Adipocyte (in vitro differentiated cells): ENCODE results near the gene NSG1.
"Not testable (repeated sequence)": the region's sequence is repeated elsewhere in the genome, so short reads cannot be mapped to it uniquely, and the experiment has no call there.

Experiments
- DNase-seq: peaks from one replicate; pipeline ENCODE4 v3.0.0-alpha.2; 2015; ENCODE audit warnings: low read depth
- H3K27me3 ChIP-seq: replicated peaks from 2 replicates; pipeline ENCODE4 v1.7.0; 2013; ENCODE audit warnings: mild to moderate bottlenecking, low read length, moderate library complexity; ENCODE audit not compliant: control insufficient read depth, insufficient read depth
- H3K36me3 ChIP-seq: 2 replicates; pipeline ENCODE4 v1.7.0; 2013; ENCODE audit warnings: low read length, mild to moderate bottlenecking, moderate library complexity; ENCODE audit not compliant: control insufficient read depth, insufficient read depth, severe bottlenecking
- H3K4me1 ChIP-seq: 2 replicates; pipeline ENCODE4 v1.7.0; 2013; ENCODE audit warnings: mild to moderate bottlenecking, low read length, moderate library complexity; ENCODE audit not compliant: control insufficient read depth, insufficient read depth
- H3K4me3 ChIP-seq: 2 replicates; pipeline ENCODE4 v1.7.0; 2013; ENCODE audit warnings: mild to moderate bottlenecking, low read length, moderate library complexity
- H3K9ac ChIP-seq: 2 replicates; pipeline ENCODE4 v1.7.0; 2013; ENCODE audit warnings: mild to moderate bottlenecking, low read length, moderate library complexity
- H3K9me3 ChIP-seq: 2 replicates; pipeline ENCODE4 v1.7.0; 2013; ENCODE audit warnings: mild to moderate bottlenecking, low read length, moderate library complexity; ENCODE audit not compliant: control insufficient read depth

The NSG1 gene, protein sequence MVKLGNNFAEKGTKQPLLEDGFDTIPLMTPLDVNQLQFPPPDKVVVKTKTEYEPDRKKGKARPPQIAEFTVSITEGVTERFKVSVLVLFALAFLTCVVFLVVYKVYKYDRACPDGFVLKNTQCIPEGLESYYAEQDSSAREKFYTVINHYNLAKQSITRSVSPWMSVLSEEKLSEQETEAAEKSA

DNA sequence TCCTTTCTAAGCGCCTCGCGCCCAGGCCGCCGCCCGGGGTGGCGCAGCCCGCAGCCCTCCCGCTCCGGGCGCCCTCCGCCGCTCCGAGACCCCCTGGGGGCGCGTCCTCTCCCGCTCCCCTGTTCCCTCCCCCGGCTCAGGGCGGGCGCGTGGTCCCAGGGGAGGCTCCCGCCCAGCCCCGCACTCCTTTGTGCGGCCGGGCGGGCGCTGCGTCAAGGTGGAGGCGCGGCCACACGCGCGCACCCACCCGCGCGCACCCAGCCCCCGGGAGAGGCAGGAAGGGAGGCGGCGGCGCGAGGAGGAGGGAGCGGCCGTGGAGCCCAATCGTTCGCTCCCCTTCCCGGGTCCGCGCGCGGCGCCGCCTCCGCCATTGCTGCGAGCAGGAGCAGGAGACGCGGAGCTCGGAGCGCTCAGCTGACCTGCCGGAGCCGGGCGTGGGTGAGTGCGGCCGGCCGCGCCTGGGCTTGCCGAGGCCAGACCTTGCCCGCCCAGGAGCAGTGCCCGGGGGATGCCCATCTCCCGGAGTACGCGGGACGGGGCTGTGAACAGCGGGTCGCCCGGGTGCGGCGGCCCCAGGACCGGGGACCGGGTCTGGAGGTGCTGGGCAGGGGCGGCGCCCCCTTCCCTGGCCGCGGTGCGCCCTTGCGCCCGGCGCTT, at the start of gene NSG1:
Gene NSG1 (plus strand): TSS at position 367 of the 657 bp plus-strand sequence. CDS start 528 bp downstream, outside the sequence.
- Histone ChIP-seq H3K27me3 (peaks cover 43% of the 10 kb centered on the region), H3K4me3 (peak within 1 kb of the TSS; percentile 58), H3K36me3 (no peaks in the 10 kb centered on the region), H3K9ac (no peak within 1 kb of the TSS), H3K9me3 (no peaks in the 10 kb centered on the region), H3K4me1 (no peaks in the 10 kb centered on the region)
- peak; percentile 52 for DNase-seq

DNA sequence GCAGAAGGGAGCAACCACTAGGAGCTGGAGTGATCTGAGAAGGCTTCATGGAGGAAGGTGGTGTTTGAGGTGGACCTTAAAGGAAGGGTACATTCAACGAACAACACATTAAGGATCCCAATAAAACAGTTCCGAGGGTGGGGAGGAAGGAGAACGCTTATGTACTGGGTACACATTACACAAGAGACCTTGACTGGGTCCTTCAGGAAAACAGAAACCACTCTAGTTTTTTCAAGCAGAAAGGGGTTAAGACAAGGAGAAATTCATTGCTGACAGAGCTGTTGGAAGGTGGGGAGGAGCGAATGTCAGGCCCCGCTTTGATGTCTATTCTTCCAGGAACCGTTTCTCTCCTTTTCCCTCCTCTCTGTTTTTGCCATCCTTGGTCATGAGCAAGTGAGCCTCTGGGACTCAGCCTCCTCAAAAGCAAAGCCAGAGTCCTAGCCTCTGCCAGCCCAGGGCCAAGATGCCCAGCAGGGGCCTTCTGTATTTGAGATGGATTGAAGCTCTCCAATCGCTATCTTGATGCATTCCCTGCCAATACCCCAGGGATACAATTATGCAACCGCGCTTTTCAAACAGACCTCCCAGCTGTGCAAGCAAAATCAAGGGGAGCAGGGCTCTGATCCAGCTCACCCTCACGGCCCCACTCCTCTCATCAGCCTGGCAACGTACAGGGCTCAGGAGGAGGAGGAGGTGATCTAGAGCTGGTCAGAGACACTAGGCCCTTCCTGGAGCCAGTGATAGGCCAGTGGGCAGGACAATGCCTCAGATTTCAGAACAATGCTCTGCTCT, 48.5 kb upstream of the NSG1 start:
- H3K4me3 ChIP-seq = no peak overlapping the region
- H3K4me1 ChIP-seq = no peaks in the 10 kb centered on the region

DNA sequence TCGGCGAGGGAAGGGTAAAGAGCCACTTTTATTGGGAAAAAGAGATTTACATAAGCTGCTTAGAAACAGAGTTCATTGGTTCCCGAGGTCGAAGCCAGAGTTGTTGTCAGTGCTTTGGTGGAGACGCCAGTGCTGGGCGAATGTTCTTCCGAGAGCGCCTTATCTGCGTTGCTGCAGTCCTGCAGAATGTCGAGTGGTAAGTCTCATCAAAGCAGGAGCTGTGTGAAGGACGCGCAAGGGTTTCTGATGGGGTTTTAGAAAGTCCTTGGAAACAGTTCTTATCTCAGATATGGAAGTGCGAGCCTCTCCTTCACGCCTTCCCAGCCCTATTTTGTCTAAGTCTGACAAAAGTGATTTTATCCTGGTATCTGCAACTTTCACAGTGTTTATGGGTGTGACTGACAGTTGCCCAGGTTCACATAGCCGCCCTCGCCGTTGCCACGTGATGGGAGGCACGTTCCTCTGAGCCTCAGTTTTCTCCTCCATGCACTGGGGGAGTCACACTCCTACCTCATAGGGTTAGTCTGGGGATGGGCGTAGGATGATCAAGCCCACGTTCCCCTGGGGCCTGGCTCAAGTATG, 47.3 kb upstream of the NSG1 start:
- H3K9me3 ChIP-seq = no peaks in the 10 kb centered on the region
- H3K4me1 ChIP-seq = no peaks in the 10 kb centered on the region
- no peak overlapping the region for H3K9ac ChIP-seq
- no peak for DNase-seq
- no peaks in the 10 kb centered on the region for H3K36me3 ChIP-seq
- H3K27me3 ChIP-seq = peaks cover 51% of the 10 kb centered on the region
- H3K4me3 ChIP-seq = no peak overlapping the region

More for the DNA sequence above, 48.5 kb upstream of the NSG1 start:
- H3K27me3 ChIP-seq = peaks cover 43% of the 10 kb centered on the region
- H3K9me3 ChIP-seq = no peaks in the 10 kb centered on the region
- DNase-seq = no peak
- no peaks in the 10 kb centered on the region for H3K36me3 ChIP-seq
- no peak overlapping the region for H3K9ac ChIP-seq

DNA sequence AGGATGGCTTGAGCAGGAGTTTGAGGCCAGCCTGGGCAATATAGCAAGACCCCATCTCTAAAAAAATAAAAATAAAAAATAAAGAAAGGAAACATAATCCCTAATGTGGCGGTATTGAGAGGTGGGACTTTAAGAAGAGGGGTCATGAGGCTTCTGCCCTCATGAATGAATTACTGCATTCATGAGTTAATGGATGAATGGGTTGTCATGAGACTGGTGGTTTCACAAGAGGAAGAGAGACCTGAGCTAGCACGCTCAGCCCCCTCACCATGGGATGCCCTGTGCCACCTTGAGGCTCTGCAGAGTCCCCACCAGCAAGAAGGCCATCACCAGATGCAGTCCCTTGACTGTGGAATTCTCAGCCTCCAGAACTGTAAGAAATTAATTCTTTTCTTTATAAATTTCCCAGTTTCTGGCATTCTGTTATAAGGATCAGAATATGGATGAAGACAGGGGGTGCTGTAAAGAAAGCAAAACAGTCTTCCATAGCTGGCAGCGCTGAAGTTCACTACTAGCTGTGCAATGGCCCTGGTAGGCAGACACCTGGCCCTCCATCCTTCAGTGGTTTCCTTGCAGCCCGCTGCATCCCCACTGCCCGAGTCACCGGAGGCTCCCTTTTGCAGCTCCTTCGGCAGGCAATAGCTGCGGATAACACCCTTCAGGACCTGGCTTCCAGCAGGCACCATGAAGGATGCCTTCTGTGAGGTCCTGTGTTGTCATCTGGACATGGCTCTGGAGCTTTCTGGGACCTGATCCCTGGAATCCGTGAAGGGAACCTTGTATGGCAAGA, 44.8 kb upstream of the NSG1 start:
- Histone ChIP-seq H3K27me3 (peaks cover 65% of the 10 kb centered on the region), H3K36me3 (no peaks in the 10 kb centered on the region), H3K4me1 (no peaks in the 10 kb centered on the region), H3K9me3 (no peaks in the 10 kb centered on the region), H3K9ac (no peak overlapping the region), H3K4me3 (no peak overlapping the region)
- no peak for DNase-seq

DNA sequence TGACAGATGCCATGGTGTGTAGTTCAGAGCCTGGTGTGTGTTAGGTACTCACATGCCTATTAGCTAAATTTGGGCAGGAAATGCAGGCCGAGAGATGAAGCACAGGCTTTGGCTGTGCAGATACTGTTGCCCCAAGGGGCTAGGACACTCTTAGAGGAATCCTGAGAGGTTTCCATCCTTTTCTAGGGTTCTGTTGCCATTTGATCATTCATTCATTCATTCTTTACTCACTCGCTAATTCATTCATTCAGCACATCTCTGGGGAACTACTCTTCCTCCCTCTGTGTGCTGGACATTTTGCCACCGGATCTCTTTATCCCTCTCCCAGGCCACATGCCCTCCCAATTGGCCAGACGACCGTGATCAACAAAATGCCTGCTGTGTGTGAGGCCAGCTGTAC, 43.9 kb upstream of the NSG1 start:
- no peaks in the 10 kb centered on the region for H3K36me3 ChIP-seq
- no peak overlapping the region for H3K9ac ChIP-seq
- H3K27me3 ChIP-seq = peaks cover 65% of the 10 kb centered on the region
- DNase-seq = no peak
- no peaks in the 10 kb centered on the region for H3K4me1 ChIP-seq
- H3K4me3 ChIP-seq = no peak overlapping the region
- H3K9me3 ChIP-seq = no peaks in the 10 kb centered on the region

DNA sequence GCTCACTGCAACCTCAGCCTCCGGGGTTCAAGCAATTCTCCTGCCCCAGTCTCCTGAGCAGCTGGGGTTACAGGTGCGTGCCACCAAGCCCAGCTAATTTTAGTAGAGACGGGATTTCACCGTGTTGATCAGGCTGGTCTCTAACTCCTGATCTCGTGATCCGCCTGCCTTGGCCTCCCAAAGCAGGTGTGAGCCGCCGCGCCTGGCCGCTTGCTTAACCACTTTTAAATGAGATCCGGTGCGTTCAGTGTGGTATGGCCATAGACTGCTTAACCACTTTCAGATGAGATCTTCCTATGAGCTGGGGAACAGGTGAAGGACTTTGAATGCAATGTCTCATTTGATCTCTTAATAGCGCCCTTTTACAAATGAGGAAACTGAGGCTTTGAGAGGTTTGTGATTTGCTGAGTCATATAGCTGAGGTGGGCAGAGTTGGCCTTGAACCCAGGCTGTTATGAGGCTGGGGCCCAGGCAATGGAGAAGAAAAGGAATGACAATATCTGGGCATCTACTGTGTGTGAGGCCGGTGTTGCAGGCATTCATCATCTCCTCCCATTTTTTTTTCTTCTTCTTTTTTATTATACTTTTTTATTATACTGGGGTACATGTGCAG, 41.9 kb upstream of the NSG1 start:
- Histone ChIP-seq H3K4me1 (no peaks in the 10 kb centered on the region), H3K27me3 (peaks cover 54% of the 10 kb centered on the region), H3K36me3 (no peaks in the 10 kb centered on the region), H3K9ac (no peak overlapping the region), H3K9me3 (peaks cover 3% of the 10 kb centered on the region), H3K4me3 (no peak overlapping the region)
- no peak for DNase-seq

DNA sequence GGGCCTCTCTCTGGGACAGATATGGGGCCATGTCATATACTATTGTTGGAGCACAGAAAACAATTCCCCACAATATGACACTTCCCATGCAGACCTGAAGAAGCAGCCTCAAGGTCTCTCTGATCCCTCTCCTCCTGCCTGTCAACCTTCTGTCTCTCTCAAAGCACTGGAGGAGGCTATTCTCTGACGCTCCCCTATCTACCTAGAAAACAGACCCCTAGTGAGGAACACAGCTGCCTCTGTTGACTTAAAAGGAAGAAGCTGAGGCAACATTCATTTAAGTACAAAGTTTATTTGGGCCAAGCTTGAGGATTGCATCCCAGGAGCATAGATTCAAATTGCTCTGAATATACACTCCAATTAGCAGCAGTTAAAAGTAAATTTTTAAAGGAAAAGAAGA, 39.3 kb upstream of the NSG1 start:
- no peak overlapping the region for H3K4me3 ChIP-seq
- DNase-seq = no peak
- peaks cover 3% of the 10 kb centered on the region for H3K9me3 ChIP-seq
- H3K27me3 ChIP-seq = peaks cover 49% of the 10 kb centered on the region
- H3K36me3 ChIP-seq = no peaks in the 10 kb centered on the region
- no peak overlapping the region for H3K9ac ChIP-seq
- H3K4me1 ChIP-seq = no peaks in the 10 kb centered on the region

DNA sequence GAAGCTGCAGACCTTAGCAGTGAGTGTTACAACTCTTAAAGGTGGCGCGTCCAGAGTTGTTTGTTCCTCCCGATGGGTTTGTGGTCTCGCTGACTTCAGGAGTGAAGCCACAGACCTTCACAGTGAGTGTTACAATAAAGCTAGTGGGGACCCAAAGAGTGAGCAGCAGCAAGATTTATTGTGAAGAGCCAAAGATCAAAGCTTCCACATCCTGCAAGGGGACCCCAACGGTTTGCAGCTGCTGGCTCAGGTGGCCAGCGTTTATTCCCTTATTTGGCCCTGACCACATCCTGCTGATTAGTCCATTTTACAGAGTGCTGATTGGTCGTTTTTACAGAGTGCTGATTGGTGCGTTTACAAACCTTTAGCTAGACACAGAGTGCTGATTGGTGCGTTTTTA, 38.3 kb upstream of the NSG1 start:
- not testable (repeated sequence) for DNase-seq, H3K36me3 ChIP-seq, H3K9me3 ChIP-seq, H3K9ac ChIP-seq, H3K4me3 ChIP-seq, H3K4me1 ChIP-seq
- peaks cover 44% of the 10 kb centered on the region for H3K27me3 ChIP-seq

DNA sequence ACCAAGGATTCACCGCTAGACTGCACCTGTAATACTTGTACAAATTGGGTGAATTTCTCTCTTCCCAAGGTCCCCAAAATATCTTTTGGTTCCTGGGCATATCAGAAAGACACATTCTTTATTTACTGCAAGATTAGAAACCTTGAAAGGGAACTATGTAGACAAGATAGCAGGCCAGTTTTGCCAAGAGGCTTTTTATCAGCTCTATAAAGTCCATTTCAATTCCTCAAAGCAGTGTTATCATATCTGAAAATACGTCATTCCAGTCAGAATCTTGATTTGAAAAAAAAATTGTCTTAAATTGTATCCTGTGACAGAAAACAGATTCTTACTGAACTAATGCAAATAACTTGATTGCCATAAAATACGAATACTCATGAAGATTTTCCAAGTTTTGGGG, 37.0 kb upstream of the NSG1 start:
- Histone ChIP-seq H3K4me3 (no peak overlapping the region), H3K36me3 (no peaks in the 10 kb centered on the region), H3K4me1 (no peaks in the 10 kb centered on the region), H3K9ac (no peak overlapping the region), H3K9me3 (peaks cover 8% of the 10 kb centered on the region), H3K27me3 (peaks cover 37% of the 10 kb centered on the region)
- no peak for DNase-seq

DNA sequence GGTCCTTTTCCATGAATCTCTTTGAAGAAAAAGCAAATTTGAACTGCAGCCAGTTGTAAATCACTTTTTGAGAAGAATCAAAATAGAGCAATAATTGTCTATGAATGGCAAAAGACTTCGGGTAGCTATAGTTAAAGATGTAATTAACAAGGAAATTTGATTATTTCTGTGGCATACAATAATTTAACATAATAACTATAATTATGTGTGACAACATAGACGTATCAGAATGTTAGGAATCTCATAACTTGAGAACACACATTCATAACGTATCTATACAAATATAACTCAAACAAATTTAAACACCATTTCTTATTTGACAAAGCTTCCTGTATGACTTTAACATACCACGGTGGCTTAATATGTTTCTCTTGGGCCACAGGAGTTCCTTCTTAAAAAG, 36.0 kb upstream of the NSG1 start:
- DNase-seq = no peak
- Histone ChIP-seq H3K36me3 (no peaks in the 10 kb centered on the region), H3K27me3 (peaks cover 41% of the 10 kb centered on the region), H3K9ac (no peak overlapping the region), H3K9me3 (peaks cover 8% of the 10 kb centered on the region), H3K4me3 (no peak overlapping the region), H3K4me1 (no peaks in the 10 kb centered on the region)
